Measurements from ENCODE around the gene SLITRK4.

Gene SLITRK4, protein sequence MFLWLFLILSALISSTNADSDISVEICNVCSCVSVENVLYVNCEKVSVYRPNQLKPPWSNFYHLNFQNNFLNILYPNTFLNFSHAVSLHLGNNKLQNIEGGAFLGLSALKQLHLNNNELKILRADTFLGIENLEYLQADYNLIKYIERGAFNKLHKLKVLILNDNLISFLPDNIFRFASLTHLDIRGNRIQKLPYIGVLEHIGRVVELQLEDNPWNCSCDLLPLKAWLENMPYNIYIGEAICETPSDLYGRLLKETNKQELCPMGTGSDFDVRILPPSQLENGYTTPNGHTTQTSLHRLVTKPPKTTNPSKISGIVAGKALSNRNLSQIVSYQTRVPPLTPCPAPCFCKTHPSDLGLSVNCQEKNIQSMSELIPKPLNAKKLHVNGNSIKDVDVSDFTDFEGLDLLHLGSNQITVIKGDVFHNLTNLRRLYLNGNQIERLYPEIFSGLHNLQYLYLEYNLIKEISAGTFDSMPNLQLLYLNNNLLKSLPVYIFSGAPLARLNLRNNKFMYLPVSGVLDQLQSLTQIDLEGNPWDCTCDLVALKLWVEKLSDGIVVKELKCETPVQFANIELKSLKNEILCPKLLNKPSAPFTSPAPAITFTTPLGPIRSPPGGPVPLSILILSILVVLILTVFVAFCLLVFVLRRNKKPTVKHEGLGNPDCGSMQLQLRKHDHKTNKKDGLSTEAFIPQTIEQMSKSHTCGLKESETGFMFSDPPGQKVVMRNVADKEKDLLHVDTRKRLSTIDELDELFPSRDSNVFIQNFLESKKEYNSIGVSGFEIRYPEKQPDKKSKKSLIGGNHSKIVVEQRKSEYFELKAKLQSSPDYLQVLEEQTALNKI

GRCh38 chrX:143635915-143636314, at the start of gene SLITRK4:
Gene SLITRK4, minus strand, starts transcription at chrX:143636101. Its CDS starts 4,993 bp downstream, at chrX:143631108.
- no peak for DNase-seq

DNA sequence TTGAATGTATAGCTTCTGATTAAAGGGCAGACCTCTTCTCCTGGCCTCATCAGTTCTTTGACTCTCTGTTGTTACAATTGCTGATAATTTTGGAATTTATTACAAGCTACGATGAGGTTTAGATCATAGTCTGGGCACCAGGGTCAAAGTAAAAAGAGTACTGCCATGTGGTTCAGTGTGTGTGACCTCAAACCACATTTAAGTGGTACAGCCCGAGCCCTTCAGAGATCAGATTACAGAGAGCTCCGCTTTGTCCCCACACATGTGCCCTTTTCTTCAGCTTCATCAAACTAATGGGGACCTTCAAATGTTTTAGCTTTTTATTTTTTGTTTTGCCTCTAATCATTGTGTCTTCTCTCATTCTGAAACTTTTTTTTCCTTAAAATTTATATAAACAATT, 47.6 kb upstream of the SLITRK4 start:
- no peak for DNase-seq

- DNase-seq, result no peak
Observed at GRCh38 chrX:143674926-143675325, 39.0 kb upstream of the SLITRK4 start.

DNA sequence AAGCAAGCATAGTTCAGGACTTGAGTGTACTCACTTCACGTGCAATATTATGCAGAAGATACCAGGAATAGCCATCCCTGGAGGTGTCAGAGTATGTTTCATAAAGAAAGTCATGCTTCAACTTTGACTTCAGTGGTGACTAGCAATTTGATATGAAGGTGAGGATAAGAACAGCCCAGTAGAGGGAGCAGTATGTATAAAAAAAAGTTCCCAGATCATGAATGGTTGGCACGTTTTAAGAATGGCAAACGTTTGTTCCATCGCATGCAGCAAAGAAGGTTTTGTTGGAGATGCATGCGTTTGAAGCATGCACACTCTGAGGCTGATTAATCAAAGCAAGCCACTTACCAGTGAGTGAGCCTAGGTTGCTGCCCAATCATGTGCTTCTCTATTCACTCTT, 33.5 kb upstream of the SLITRK4 start:
- no peak for DNase-seq

DNA sequence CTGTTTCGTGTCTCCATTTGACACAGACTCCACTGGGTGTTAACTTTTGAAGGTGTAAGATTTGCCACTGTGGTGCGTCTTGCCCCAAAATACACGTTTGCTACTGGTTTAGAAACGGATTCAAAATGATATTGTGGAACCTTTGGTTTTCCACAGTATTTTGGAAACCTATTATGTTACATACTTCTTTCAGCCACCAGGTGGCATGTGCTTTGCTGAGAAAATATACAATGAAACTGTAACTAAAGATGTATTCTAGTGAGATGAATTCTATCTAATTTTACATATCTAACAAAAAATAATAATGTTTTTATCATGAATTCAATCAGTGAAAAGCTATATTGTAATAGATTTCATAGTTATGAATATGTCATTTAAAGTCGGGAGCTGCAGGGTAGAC, 28.4 kb upstream of the SLITRK4 start:
- DNase-seq, result no peak

- no peak for DNase-seq
Observed at GRCh38 chrX:143663755-143664154, 27.9 kb upstream of the SLITRK4 start.

- no peak for DNase-seq
Observed at GRCh38 chrX:143661286-143661685, 25.4 kb upstream of the SLITRK4 start.

DNA sequence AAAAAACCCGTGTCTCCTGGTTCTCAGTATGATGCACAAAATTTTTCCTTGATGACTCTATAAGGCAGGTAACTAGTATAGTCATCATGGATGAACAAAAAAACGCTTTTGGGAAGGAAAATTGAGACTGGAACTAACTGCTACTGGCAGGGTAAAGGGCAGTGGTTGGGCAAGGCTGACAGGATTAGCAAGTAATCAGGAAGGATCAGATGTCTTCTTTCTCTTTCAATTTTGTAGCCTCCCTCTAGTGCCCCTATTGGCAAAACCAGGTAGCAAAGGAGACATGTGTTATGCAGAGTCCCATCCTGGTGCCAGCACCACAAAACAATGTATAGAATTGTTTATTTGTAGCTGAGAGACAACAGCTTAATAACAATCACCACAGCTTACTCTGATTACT, 12.8 kb upstream of the SLITRK4 start:
- DNase-seq, result no peak

DNA sequence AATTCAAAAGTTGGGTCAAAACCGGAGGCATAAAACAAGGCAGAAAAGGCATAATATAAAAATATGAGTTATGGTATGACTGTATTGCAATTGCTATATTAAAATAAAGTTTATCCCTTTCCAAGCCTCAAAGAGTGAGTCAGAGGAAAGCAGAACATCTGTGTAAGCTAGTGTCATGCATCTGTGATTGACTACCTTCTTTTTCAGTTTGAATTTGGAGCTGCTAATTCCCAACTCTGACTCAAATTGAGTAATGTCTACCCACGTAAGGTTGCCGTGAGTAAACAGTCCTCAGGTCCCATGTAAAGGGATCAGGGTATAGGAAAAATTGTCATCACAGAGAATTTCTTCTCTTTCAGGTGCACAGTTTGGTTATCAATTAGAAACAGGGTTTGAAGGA, 6.5 kb upstream of the SLITRK4 start:
- DNase-seq, result no peak

DNA sequence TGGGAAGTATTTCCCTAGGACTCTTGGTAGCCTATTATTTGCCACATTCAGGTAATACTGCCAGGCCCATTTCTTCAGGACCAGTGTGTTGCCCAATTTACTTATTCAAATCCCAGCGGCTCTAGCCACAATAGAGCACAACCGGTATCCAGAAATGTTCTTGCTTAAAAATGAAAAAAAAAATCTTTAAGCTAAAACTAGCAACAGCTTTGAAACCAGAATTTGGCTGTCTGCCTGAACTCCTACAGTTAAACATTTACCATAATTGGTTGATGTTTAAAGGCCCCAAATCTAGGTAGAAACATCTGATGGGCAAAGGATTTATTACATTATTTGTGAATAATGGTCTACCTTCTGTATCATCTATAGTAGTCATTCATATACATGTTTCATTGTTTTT, 930 bp upstream of the SLITRK4 start:
- no peak for DNase-seq

DNA sequence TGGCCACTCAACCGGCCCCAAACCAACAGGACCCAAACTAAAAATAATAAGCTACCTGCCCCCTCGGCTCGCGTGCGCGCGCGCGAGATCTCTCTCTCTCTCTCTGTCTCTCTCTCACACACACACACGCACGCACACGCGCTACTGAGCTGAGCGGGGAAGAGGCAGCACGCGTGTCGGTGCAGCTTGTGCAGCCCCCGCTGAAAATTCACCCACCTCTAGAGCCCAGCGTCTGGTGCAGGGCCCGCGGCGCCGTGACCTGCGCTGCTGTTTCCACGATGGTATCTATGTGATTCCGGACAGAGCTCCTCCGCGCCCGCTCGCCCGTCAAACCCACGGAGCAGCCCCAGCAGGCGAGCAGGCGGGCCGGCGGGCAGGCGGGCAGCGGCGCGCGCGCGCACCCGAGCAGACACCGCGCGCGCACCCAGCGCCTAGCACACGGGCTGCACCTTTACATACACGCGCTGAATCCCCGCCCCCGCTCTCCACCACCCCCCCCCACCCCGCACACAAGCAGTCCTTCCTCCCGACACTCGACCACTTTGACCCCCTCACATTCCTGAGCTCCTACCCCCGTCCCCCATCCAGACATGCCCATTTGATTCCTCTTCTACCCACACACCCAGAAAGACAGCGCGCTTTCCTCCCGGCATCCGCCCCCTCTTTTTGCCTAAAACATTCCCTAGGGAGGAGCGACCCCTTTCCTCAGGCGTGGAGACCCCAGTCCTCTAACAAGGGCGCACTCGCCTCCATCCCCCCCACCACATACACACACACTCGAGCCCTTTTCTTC, 1.0 kb downstream of the SLITRK4 start:
- DNase-seq, result no peak

DNA sequence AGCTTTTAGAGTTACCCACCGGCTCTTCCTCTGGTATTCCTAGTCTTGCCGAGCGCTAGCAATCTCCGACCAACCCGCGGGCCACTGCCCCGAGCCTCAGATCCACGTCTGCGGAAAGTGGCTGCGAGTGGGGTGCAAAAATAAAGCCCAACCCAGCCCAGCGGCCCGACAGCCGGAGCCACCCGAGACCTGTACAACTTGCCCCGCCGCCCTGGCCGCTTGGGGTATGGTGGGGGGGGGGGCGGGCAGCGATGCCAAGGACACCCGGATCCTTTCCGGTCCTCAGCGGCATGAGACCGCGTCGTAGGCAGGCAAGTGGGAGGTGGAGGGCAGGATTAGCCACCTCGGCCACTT, 1.6 kb downstream of the SLITRK4 start:
- DNase-seq, result no peak

DNA sequence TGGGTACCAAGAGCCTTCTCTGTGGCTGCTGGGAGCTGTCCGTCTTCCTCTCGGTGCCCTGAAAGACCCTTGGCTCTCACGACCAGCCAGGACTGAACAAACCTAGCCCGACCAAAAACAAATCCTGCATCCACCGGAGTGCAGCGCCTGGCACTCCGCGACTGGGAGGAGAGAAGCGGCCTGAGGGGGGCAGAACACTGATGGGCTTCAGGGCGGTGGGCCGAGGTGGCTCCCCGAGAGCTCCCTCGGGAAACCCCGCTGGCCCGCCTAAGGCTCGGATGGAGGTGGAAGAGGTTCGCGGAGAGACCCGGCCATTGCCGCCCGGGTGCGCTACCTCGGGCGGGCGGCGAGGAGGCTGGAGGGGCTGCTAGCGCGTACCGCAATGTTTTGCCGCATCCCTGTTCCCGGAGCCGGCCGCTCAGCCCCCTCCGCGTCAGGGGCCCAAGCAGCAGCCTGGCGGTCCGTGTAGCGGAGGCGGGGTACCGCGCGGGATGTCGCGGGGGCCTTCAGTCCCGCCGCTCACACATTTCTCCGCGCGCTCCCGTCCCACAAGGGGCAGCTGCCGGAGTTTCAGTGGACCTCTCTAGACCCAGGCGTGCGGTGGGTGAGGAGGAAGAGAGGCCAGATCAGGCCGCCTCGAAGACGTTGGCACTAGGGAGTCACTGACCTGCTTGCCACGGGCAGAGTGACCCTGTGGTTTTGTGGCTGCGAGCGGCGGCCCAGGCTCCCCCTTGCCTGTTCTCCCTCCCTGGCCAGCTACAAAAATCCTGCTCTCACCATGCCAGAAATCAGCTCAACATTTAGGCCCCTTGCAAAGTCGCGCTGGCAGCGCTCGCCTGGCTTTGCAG, 2.2 kb downstream of the SLITRK4 start:
- DNase-seq, result no peak

GRCh38 chrX:143632625-143633410, 3.1 kb downstream of the SLITRK4 start:
- no peak for DNase-seq

- no peak for DNase-seq
Observed at GRCh38 chrX:143623657-143624056, 12.2 kb downstream of the SLITRK4 start.

GRCh38 chrX:143621276-143621675, 14.6 kb downstream of the SLITRK4 start:
- DNase-seq, result no peak

DNA sequence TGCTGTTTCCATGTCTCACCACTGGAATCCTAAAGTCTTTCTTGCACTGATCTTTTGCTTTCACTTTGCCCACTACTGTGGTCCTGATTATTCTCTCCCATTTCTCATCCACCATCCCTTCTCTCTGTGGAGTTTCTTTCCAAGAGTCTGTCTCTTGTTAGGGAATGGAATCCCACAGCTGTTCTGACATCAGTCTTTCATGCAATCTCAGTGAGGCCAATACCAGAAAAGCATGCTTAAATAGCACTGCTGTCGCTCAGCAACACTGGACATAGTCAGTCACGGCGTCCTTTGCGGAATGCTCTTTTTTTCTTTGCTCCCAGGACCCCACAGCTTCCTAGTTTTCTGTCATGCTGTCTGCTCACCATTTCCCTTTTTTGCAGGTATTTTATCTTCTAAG, 20.1 kb downstream of the SLITRK4 start:
- no peak for DNase-seq

- no peak for DNase-seq
Observed at GRCh38 chrX:143601809-143602208, 34.1 kb downstream of the SLITRK4 start.

DNA sequence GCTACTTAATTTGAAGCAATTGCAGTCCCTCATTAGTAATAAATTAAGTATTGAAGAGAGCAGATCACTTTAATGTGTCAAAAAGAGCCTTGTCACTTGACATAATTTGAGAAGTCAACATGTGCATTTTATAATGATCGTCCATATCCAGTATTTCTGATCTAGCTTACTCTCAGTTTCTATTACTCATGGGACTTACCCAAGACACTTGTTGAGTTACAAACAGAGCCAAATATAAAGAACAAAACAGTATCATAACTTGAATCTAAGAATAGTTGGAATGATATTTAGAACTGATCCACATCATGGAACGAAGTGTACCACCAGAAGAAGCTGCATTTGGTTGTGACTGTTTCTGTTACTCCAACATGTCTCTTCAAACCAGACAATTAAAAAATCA, 54.7 kb downstream of the SLITRK4 start:
- DNase-seq, result no peak

- no peak for DNase-seq
Observed at GRCh38 chrX:143580266-143580665, 55.6 kb downstream of the SLITRK4 start.
